GM06990 (cell line): ENCODE measurements around the gene EXOC8.

Experiments used
- DNase-seq: peaks from one replicate; pipeline ENCODE4 v3.0.0-alpha.2; 2011; ENCODE audit not compliant: insufficient read length; ENCODE audit errors: extremely low read depth
- H3K27me3 ChIP-seq: replicated peaks from 2 replicates; pipeline ENCODE4 v1.6.0; 2011; ENCODE audit warnings: low read length; ENCODE audit not compliant: control insufficient read depth, insufficient read depth
- H3K36me3 ChIP-seq: 2 replicates; pipeline ENCODE4 v1.5.1; 2011; ENCODE audit warnings: low read length; ENCODE audit not compliant: control insufficient read depth, insufficient read depth
- H3K4me3 ChIP-seq: replicated peaks from 2 replicates; pipeline ENCODE4 v1.5.1; 2011; ENCODE audit warnings: low read depth, mild to moderate bottlenecking, control low read depth, low read length
- TF ChIP-seq, protein P1 (sequence below): IDR thresholded peaks from 2 replicates; pipeline ENCODE4 v1.5.1; 2011; ENCODE audit warnings: low read length, control low read depth, mild to moderate bottlenecking, inconsistent platforms; ENCODE audit not compliant: insufficient read depth, poor library complexity, severe bottlenecking

Gene EXOC8

DNA sequence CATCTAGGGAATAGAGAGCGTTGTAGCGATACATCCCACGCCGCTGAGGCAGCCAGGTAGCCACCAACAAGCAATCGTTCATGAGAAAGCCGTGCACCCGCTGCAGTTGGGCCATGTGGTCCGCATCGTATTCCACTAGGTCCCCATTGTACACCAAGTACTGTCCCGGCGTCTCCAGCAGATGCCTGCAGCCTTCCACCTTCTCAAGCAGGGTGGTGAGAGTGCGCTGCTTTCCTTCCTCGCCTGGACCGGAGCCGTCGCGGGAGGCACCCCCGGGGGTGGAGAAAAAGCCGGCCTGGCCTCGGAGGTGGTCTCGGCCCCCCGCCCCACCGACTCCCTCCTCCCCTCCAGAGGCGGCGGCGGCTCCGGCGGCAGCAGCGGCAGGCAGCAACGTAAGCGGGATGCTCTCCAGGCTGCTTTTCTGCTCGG is 595 bp downstream of the EXOC8 start:
- H3K4me3 ChIP-seq = peak overlapping the region; percentile 97
- no peaks in the 10 kb centered on the region for H3K27me3 ChIP-seq
- DNase-seq = no peak
- TF ChIP-seq, protein P1, sequence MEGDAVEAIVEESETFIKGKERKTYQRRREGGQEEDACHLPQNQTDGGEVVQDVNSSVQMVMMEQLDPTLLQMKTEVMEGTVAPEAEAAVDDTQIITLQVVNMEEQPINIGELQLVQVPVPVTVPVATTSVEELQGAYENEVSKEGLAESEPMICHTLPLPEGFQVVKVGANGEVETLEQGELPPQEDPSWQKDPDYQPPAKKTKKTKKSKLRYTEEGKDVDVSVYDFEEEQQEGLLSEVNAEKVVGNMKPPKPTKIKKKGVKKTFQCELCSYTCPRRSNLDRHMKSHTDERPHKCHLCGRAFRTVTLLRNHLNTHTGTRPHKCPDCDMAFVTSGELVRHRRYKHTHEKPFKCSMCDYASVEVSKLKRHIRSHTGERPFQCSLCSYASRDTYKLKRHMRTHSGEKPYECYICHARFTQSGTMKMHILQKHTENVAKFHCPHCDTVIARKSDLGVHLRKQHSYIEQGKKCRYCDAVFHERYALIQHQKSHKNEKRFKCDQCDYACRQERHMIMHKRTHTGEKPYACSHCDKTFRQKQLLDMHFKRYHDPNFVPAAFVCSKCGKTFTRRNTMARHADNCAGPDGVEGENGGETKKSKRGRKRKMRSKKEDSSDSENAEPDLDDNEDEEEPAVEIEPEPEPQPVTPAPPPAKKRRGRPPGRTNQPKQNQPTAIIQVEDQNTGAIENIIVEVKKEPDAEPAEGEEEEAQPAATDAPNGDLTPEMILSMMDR = no peak
- H3K36me3 ChIP-seq = no peaks in the 10 kb centered on the region; the same call in 1 of the 2 replicates

DNA sequence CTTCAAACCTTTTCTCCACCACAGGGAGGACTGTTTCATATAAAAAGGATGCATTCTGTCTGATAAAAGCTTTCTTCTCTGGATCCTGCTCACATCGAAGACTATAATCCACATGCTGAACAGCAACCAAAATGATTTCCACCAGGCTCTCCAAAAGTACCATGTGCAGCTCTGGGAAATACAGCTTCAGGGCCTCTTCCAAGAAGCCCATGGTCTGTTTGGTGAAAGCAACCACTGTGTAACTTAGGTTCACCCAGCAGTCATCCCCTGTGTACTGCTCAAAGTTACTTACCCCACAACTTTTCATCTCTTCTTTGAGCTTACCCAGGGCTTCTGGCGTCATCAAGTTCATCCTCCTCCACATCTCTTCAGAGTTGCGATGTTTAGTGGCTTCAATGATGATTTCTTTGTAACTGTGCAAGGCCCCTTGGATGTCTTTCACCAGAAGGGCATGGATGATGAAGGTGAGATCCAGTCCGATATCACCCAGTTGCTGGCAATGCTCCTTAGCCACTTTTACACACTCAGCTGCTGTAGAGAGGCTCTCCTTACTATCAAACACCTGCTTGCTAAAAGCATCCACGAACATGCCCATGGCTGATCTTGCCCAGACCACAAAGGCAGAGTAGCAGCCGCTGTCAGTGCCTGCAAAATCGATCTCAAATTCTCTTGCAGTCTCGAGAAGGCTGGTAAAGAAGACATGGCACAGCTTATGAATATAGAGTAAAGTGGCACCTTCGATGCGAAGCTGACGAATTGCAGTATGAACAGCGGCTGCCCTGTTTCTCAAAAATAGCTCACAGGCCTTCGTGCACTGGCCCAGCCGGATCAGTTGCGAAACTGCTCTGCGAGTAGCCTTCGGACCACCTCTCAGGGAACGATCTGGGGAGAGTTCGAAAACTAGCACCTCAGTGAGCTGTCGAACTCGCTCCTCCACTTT is 1.7 kb downstream of the EXOC8 start:
- H3K27me3 ChIP-seq = no peaks in the 10 kb centered on the region
- TF ChIP-seq, protein P1 = no peak
- peaks cover 3% of the 10 kb centered on the region; the same call in 1 of the 2 replicates for H3K36me3 ChIP-seq
- DNase-seq = no peak
- peak overlapping the region; percentile 97 for H3K4me3 ChIP-seq

DNA sequence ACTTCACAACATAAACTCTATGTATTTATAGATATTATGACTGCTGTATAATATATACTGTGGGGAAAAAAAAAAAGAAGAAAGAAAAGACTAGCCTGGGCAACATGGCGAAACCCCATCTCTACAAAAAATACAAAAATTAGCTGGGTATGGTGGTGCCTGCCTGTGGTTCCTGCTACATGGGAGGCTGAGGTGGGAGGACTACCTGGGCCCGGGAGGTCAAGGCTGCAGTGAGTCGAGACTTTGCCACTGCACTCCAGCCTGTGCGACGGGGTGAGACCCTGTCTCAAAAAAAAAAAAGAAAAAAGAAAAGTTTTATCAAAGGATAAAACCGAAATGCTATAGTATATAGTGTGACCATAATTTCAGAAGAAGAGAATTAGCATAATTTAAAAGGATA is 2.7 kb downstream of the EXOC8 start:
- no peak for DNase-seq
- Histone ChIP-seq H3K27me3 (no peaks in the 10 kb centered on the region), H3K36me3 (peaks cover 3% of the 10 kb centered on the region; the same call in 1 of the 2 replicates), H3K4me3 (peak overlapping the region; percentile 44)
- TF ChIP-seq, protein P1 = no peak

DNA sequence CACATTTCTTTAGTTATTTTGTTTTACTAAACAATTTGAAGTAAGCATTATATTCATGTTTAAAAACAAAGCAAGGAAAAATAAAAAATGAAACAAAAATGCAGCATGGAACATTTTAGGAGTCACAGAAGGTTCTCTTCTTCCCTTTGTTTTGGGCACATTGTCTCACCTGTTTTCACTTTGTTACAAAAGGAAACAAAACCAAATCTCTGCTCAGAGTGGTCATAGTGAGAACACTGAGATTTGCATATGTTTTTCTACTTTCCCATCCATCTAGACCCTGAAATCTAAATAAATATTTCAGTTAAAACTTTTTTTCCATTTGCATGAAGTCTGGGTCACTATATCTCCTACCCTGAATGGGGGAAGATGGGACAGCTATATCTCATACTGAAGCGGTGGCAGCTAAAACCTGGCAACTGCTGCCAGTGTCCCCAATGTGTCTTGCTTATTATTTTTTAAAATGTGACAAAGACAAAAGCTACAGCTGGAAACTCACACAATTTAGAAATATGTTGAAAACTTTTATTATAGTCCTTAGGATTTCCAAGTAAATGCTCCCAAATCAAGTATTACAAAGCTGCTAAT is 3.5 kb downstream of the EXOC8 start:
- peak; percentile 22 for DNase-seq
- TF ChIP-seq, protein P1 = no peak
- peak overlapping the region; percentile 44 for H3K4me3 ChIP-seq

DNA sequence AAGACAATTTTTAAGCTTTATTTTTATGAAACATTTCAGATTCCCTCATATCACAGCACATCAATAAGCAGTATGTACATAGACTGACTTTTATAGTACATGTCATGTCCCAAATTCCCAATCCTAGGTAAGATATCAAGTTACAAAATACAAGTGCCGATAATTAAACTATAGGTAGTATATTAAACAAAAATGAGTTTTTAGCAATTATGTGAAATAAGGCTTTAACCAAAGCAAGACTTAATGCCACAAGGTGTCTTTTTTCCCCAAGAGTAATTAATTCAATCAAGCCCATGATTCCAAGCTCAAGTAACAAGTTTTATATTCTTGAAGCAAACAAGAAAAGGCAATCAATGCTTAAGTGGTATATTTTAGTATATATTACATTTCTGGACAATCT is 4.9 kb downstream of the EXOC8 start:
- H3K36me3 ChIP-seq = peaks cover 3% of the 10 kb centered on the region; the same call in 1 of the 2 replicates
- H3K4me3 ChIP-seq = no peak overlapping the region
- TF ChIP-seq, protein P1 = no peak
- DNase-seq = no peak
- H3K27me3 ChIP-seq = no peaks in the 10 kb centered on the region

More for the DNA sequence above, 3.5 kb downstream of the EXOC8 start:
- Histone ChIP-seq H3K36me3 (peaks cover 3% of the 10 kb centered on the region; the same call in 1 of the 2 replicates), H3K27me3 (no peaks in the 10 kb centered on the region)
